Measurements from ENCODE around the gene HOXC10. TPM values are rescaled to one million over a fixed set of nuclear protein-coding genes. Genes with fewer than 3 reads are reported as not detected.

Gene HOXC10
- total RNA-seq, 2 experiments from 2014 or later, result not detected

DNA sequence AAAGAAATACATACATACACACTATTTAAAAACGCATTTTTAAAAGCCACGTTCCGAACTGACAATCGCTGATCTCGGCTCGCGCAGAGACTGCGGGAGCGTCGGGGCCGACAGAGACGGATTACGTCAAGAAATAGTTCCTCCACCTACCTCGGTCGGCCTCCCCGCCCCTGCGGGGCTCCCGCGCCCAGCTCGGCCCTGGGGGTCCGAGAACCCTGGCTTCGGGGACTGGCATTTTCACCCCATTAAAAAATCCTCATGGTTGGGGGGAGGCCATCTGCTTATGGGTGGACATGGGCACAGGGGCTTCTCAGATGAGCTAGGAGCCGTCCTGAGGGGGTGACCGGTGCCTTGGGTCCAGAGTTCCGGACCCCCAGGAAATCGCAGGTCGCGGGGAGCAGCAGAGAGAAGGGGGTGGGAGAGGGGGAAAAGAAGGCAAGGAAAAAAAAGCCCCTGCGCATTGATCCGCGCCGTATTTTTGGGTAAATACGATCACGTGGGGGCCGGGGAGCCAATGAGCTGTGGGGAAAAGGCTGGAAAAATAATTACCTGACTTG lies 14.7 kb downstream of the HOXC10 start:
- ATAC-seq (no peak), DNase-seq (peak; percentile 55)
- Mint-ChIP-seq H3K36me3 (ENCODE audit: low read depth) (no peaks in the 10 kb centered on the region), H3K27ac (no peak overlapping the region), H3K4me1 (ENCODE audit: low read depth) (peaks cover 26% of the 10 kb centered on the region), H3K4me3 (peak overlapping the region; percentile 43), H3K27me3 (peaks cover 85% of the 10 kb centered on the region), H3K9me3 (no peaks in the 10 kb centered on the region)
- ChIA-PET POLR2A (interaction anchor here (0.6 to 1.6 kb wide), 2 partner anchors 14 to 44 kb away, joined by 3 to 9 read pairs; partner anchors contain the start of gene HOXC10), CTCF (interaction anchor here (0.7 to 6.7 kb wide), 11 partner anchors 9 to 224 kb away, joined by 3 to 58 read pairs (median 6); partner anchors contain the start of genes HOXC10, HOXC5 and HOXC8)
- intact Hi-C loops (cut with micrococcal nuclease), result no loop called here
- TF ChIP-seq, protein P1, sequence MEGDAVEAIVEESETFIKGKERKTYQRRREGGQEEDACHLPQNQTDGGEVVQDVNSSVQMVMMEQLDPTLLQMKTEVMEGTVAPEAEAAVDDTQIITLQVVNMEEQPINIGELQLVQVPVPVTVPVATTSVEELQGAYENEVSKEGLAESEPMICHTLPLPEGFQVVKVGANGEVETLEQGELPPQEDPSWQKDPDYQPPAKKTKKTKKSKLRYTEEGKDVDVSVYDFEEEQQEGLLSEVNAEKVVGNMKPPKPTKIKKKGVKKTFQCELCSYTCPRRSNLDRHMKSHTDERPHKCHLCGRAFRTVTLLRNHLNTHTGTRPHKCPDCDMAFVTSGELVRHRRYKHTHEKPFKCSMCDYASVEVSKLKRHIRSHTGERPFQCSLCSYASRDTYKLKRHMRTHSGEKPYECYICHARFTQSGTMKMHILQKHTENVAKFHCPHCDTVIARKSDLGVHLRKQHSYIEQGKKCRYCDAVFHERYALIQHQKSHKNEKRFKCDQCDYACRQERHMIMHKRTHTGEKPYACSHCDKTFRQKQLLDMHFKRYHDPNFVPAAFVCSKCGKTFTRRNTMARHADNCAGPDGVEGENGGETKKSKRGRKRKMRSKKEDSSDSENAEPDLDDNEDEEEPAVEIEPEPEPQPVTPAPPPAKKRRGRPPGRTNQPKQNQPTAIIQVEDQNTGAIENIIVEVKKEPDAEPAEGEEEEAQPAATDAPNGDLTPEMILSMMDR (IDR thresholded peaks at IDR 0.05), result no peak

DNA sequence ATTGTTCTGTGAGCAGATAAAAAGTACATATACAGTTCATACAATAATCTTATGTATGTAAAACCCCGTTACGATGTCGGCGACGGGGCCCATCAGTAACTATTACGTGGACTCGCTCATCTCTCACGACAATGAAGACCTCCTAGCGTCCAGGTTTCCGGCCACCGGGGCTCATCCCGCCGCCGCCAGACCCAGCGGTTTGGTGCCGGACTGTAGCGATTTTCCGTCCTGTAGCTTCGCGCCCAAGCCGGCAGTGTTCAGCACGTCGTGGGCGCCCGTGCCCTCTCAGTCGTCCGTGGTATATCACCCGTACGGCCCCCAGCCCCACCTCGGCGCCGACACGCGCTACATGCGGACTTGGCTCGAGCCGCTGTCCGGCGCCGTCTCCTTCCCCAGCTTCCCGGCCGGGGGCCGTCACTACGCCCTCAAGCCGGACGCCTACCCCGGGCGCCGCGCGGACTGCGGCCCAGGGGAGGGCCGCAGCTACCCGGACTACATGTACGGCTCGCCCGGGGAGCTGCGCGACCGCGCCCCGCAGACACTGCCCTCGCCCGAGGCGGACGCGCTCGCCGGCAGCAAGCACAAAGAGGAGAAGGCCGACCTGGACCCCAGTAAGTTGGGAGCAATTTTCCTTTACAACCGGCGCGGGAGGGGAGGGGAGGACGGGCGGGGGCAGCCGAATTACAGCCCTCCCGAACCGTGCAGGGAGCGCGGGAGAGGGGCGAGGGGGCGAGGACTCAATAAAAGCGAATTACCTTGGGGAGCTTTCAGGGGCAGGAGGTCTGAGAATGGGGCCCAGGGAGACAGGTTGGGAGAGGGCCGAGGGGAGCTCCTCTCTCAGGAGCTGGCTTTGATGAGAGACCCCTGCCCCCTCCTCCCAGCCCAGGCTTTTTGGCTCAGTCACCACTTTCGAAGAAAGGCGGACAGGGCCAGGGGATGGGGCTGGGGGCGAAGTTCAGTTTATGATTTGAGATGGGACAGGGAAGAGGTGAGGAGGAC lies 15.5 kb downstream of the HOXC10 start, which contains the start of gene HOXC9:
Gene HOXC9, plus strand, starts transcription at position 46 of the 999 bp plus-strand sequence. Its CDS starts 28 bp downstream, at position 74.
- CTCF ChIA-PET, result interaction anchor here (0.7 to 6.7 kb wide), 12 partner anchors 8 to 225 kb away, joined by 3 to 58 read pairs (median 5); partner anchors contain the start of genes HOXC10, HOXC5 and HOXC8
- POLR2A ChIA-PET, result interaction anchor here (1.6 kb wide), 1 partner anchor 15 kb away, joined by 9 read pairs; the partner anchor contains the start of gene HOXC10
- ATAC-seq (no peak), DNase-seq (no peak)
- Mint-ChIP-seq H3K27ac (no peak within 1 kb of the TSS), H3K4me1 (ENCODE audit: low read depth) (peaks cover 19% of the 10 kb centered on the region), H3K36me3 (ENCODE audit: low read depth) (no peaks in the 10 kb centered on the region), H3K9me3 (no peaks in the 10 kb centered on the region), H3K27me3 (peaks cover 83% of the 10 kb centered on the region), H3K4me3 (peak within 1 kb of the TSS; percentile 43)
- intact Hi-C loops (cut with micrococcal nuclease), result no loop called here
- TF ChIP-seq, protein P1 (IDR thresholded peaks at IDR 0.05), result no peak

DNA sequence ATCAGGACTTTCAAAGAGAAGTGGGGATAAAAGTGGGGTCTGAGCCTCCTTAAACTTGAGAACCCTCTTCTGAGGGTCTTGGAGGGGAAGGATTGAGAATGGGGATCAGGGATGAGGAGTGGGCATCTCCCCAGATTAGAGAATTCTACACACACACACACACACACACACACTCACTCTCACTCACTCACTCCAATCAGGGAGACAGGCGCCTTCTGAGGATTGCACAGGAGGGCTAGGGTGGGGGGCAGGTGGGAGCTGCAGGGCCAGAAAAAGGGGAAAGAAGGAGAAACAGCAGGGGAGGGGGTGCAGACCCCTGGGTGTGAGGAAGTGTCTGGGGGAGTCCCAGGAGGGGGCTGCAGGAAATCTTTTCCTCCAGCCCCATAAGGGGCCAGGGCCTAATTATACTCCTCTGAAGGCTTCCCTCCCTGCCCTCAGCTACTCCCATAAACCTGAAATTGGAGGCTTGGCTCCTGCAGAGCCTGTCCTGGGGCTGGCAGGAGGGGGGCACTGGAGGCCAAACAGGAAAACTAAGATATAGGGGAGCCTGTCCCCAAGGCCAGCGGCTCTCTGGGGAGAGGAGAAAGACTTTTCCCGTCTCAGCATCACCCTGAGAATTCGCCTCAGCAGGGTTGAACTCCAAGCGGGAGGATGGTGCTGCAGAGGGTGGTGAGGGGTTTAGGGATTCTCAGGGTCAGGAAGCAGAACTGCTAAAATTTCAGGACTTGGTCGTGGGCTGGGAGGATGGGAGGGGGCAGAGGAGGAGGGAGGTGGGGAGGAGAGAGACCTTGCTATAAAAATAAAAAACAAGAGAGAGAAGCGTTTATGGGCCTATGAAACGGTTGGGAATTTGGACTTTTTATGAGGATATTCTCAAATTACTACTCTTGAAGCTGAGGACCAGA lies 16.6 kb downstream of the HOXC10 start:
- H3K27ac Mint-ChIP-seq, result no peak overlapping the region
- TF ChIP-seq, protein P1 (IDR thresholded peaks at IDR 0.05), result no peak
- ATAC-seq (no peak), DNase-seq (no peak)
- H3K27me3 Mint-ChIP-seq, result peaks cover 84% of the 10 kb centered on the region
- no peaks in the 10 kb centered on the region for H3K9me3 Mint-ChIP-seq
- intact Hi-C loops (cut with micrococcal nuclease), result no loop called here
- peaks cover 17% of the 10 kb centered on the region for H3K4me1 Mint-ChIP-seq (ENCODE audit: low read depth)
- H3K4me3 Mint-ChIP-seq, result no peak overlapping the region
- no peaks in the 10 kb centered on the region for H3K36me3 Mint-ChIP-seq (ENCODE audit: low read depth)
- ChIA-PET POLR2A (interaction anchor here (0.7 kb wide), 1 partner anchor 8 kb away, joined by 3 read pairs; no protein-coding TSS in a partner anchor), CTCF (interaction anchor here (1.2 to 6.7 kb wide), 6 partner anchors 7 to 213 kb away, joined by 3 to 58 read pairs (median 8); partner anchors contain the start of genes HOXC10 and HOXC8)

DNA sequence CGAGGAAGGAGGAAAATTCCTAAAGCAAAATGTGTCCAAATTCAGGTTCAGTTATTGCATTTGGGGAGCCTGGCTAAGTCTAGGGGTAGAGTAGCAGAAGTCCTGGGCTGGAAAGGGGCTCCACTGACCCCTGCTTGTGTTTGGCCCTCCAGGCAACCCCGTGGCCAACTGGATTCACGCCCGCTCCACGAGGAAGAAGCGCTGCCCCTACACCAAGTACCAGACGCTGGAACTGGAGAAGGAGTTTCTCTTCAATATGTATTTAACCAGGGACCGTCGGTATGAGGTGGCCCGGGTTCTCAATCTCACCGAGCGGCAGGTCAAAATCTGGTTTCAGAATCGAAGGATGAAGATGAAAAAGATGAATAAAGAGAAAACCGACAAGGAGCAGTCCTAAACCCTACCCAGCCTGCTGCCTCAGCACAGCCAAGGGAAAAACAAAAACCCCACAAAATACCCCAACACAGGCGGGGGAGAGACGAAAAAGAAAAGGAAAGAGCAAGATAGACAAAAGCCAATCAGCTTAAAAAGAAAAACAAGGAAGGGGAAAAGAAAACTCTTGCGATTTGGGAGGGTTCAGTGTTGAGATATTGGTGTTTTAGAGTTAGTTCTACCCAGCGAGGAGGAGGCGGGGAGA lies 17.4 kb downstream of the HOXC10 start:
- ATAC-seq, result no peak
- intact Hi-C loops (cut with micrococcal nuclease), result no loop called here
- TF ChIP-seq, protein P1 (IDR thresholded peaks at IDR 0.05), result no peak
- DNase-seq, result no peak
- H3K36me3 Mint-ChIP-seq (ENCODE audit: low read depth), result no peaks in the 10 kb centered on the region
- H3K4me3 Mint-ChIP-seq, result no peak overlapping the region
- CTCF ChIA-PET, result interaction anchor here (1.2 to 6.7 kb wide), 2 partner anchors 16 to 191 kb away, joined by 3 to 58 read pairs; partner anchors contain the start of gene HOXC10
- peaks cover 87% of the 10 kb centered on the region for H3K27me3 Mint-ChIP-seq
- H3K27ac Mint-ChIP-seq, result no peak overlapping the region
- H3K9me3 Mint-ChIP-seq, result no peaks in the 10 kb centered on the region
- H3K4me1 Mint-ChIP-seq (ENCODE audit: low read depth), result peaks cover 20% of the 10 kb centered on the region
- POLR2A ChIA-PET, result no interaction called here

Data from activated CD8-positive, alpha-beta T cell treated with anti-CD3 and anti-CD28 coated beads for 36 hours (primary cell).